NB4 (cell line): ENCODE measurements around the gene DAGLA.
A peak's percentile ranks its signal among the peaks of the same experiment; 100 is the strongest.

Experiments used
- DNase-seq: peaks from one replicate; pipeline ENCODE4 v3.0.0; 2010; ENCODE audit warnings: low read depth
- H3K4me3 ChIP-seq: one replicate; pipeline ENCODE4 v1.5.1; 2011; ENCODE audit warnings: mild to moderate bottlenecking, low read depth, low read length, moderate library complexity
- MYC ChIP-seq: IDR thresholded peaks from 2 replicates; pipeline ENCODE4 v1.6.1; 2011; ENCODE audit warnings: low read depth, low read length
- POLR2A ChIP-seq: IDR thresholded peaks from 2 replicates; pipeline ENCODE4 v1.6.1; 2011; ENCODE audit warnings: mild to moderate bottlenecking; ENCODE audit not compliant: insufficient read length; ENCODE audit errors: extremely low read depth
- TF ChIP-seq, protein P1 (sequence below): IDR thresholded peaks from 2 replicates; pipeline ENCODE4 v1.6.1; 2011; ENCODE audit warnings: low read depth, low read length
- TF ChIP-seq, protein P2 (sequence below): IDR thresholded peaks from one replicate; pipeline ENCODE4 v1.5.1; 2012; ENCODE audit warnings: low read depth, low read length

DAGLA gene

GRCh38 chr11:61754534-61755482, 74.6 kb downstream of the DAGLA start:
- no peak overlapping the region for H3K4me3 ChIP-seq
- no peak for DNase-seq
- TF ChIP-seq, protein P1, sequence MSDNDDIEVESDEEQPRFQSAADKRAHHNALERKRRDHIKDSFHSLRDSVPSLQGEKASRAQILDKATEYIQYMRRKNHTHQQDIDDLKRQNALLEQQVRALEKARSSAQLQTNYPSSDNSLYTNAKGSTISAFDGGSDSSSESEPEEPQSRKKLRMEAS = no peak
- TF ChIP-seq, protein P2, sequence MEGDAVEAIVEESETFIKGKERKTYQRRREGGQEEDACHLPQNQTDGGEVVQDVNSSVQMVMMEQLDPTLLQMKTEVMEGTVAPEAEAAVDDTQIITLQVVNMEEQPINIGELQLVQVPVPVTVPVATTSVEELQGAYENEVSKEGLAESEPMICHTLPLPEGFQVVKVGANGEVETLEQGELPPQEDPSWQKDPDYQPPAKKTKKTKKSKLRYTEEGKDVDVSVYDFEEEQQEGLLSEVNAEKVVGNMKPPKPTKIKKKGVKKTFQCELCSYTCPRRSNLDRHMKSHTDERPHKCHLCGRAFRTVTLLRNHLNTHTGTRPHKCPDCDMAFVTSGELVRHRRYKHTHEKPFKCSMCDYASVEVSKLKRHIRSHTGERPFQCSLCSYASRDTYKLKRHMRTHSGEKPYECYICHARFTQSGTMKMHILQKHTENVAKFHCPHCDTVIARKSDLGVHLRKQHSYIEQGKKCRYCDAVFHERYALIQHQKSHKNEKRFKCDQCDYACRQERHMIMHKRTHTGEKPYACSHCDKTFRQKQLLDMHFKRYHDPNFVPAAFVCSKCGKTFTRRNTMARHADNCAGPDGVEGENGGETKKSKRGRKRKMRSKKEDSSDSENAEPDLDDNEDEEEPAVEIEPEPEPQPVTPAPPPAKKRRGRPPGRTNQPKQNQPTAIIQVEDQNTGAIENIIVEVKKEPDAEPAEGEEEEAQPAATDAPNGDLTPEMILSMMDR = no peak
- no peak for TF ChIP-seq MYC
- TF ChIP-seq POLR2A = no peak

DNA sequence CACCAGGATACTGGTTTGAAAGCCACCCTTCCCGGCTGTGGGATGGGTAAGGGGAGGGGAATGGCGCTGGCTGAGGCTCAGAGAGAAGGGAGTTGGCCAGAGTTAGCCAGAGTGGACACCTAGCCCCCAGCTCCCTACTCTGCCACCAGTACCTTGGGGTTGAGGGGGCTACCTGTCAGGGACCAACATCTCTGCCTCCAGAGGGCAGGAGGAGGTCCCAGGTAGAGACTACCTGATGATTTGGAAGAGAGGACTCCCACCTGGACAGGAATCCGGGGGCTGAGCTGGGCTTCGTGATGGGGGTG, 75.9 kb downstream of the DAGLA start:
- DNase-seq = no peak
- TF ChIP-seq, protein P2 = no peak
- no peak for TF ChIP-seq MYC
- TF ChIP-seq, protein P1 = no peak
- TF ChIP-seq POLR2A = no peak
- H3K4me3 ChIP-seq = no peak overlapping the region

DNA sequence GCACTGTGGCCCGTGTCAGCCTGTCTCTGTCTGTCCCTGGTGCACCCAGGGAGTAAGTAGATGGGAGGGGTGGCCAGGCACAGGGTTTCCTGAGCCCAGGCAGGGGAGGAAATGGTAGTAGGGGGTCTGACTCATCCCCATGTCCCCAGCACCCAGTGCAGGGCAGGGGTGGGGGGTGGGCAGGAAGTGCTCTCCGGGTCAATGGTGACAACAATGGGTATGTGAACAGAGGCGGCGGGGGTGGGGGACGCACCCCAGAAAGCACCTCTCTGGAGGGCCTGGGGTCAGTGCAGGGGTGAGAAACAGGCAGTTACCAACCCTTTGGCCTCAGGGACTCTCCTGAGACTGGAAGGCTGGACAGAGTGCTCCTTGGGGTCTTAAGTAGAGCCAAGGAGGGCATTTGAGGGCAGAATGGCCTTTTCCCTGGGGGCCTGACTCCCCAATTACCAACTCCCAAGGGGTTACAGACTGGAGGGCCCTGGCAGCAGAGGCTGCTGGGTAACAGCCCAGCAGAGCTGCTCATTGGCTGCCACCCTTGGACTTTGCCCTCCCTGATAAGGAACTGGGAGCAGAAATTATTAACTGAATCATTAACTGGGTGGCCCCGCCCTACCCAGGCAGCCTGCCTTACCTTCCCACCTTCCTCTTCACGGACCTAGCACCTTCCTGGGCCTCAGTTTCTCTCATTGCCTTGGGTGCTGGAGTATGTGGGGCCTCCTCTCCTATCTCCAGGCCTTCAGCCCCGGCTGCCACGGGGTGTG, 76.4 kb downstream of the DAGLA start:
- no peak overlapping the region for H3K4me3 ChIP-seq
- peak; percentile 98 for DNase-seq
- TF ChIP-seq, protein P1 = peak; percentile 55; the same call in 1 of the 2 replicates
- TF ChIP-seq POLR2A (no peak), MYC (peak; percentile 81)
- TF ChIP-seq, protein P2 = no peak

DNA sequence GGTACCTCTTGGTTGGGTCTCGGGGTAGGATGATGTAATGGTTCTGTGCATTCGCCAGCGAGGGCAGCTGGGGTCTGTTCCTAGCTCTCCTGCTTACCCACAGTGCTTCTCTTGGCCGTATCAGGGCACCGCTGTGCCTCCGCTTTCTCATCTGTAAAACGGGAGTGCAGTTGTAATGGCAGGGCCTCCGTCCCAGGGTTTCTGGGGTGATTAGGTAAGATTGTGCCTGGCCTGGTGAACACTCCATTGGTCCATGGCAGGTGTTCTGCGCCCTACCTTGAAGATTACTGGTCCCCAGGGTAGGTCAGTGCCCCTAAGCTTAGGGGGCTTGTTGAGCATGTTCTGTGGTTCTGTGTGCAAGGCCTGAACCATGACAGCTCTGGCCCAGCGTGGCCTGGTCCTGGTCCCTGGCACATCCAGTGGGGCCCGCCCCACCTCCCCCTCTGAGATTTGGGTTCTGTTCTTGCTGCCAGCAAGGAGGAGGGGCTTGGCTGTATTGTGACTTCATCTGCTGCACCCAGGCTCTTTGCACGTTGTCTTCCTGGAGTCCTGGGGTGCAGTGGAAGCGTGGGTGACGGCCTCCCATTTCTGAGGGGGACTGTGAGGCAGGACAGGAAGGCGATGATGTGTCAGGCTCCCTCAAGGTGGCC, 77.1 kb downstream of the DAGLA start:
- no peak overlapping the region for H3K4me3 ChIP-seq
- TF ChIP-seq, protein P1 = no peak
- TF ChIP-seq POLR2A (no peak), MYC (no peak)
- TF ChIP-seq, protein P2 = no peak

DNA sequence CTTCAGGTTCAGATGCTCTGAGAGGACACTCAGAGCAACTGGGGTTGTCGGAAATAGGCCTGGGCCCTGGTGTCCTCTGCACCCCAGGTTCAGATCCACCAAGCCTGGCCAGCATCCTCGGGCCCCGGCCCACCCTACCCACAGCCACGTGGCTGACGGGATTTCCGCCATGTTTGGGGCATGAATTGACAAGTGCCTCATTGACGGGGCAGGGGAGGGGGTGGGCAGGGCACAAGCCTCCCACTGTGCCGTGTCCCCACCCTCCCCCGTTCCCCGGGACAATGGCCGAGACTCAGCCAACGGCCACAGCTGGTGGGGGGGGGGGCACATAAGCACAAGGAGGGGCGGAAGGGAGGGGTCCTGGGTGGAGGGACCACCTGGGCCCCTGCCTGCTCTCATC, 80.8 kb downstream of the DAGLA start:
- H3K4me3 ChIP-seq = no peak overlapping the region
- no peak for TF ChIP-seq MYC
- TF ChIP-seq, protein P2 = no peak
- TF ChIP-seq POLR2A = no peak
- TF ChIP-seq, protein P1 = no peak
- DNase-seq = no peak

More for the DNA sequence above, 77.1 kb downstream of the DAGLA start:
- DNase-seq = no peak
